ENCODE data around the gene PODXL.
A peak's percentile ranks its signal among the peaks of the same experiment; 100 is the strongest.

Gene PODXL

GRCh38 chr7:131530137-131530536 lies 26.3 kb downstream of the PODXL start (continued):
- TF ChIP-seq PRDM2 (tag by site-specific recombination; IDR thresholded peaks at IDR 0.05; ENCODE audit: borderline replicate concordance) = no peak
- no peak for TF ChIP-seq ZNF571 (tag by site-specific recombination; IDR thresholded peaks at IDR 0.05)
- TF ChIP-seq ZNF416 (tag by site-specific recombination; IDR thresholded peaks at IDR 0.05) = no peak
- TF ChIP-seq SP3 (tag by site-specific recombination; IDR thresholded peaks at IDR 0.05) = no peak
- no peak for TF ChIP-seq ZNF324 (tag by site-specific recombination; IDR thresholded peaks at IDR 0.05)

- H3K36me3 ChIP-seq (ENCODE audit: control insufficient read depth in 2 of 2, insufficient read depth in 1 of 2, low read length in 2 of 2) = no peaks in the 10 kb centered on the region
- POLR2A ChIA-PET = no interaction called here
Measured at GRCh38 chr7:131529617-131530016, 26.8 kb downstream of the PODXL start.

GRCh38 chr7:131529179-131529578 lies 27.2 kb downstream of the PODXL start:
- no peak for TF ChIP-seq ZNF664 (tag by site-specific recombination; IDR thresholded peaks at IDR 0.05)
- TF ChIP-seq GLIS1 (tag by site-specific recombination; IDR thresholded peaks at IDR 0.05) = peak; percentile 61
- TF ChIP-seq ZNF521 (tag by site-specific recombination; IDR thresholded peaks at IDR 0.05) = no peak
- POLR2A ChIA-PET = no interaction called here
- no peaks in the 10 kb centered on the region for H3K36me3 ChIP-seq (ENCODE audit: control insufficient read depth in 2 of 2, insufficient read depth in 1 of 2, low read length in 2 of 2)
- no peak overlapping the region for H3K4me3 ChIP-seq (ENCODE audit: low read depth, low read length)
- CTCF ChIA-PET = no interaction called here
- H3K4me1 ChIP-seq (ENCODE audit: control insufficient read depth, insufficient read depth, low read length) = no peaks in the 10 kb centered on the region
- H3K9me3 ChIP-seq (ENCODE audit: control insufficient read depth, insufficient read depth, low read depth, low read length) = no peaks in the 10 kb centered on the region
- no peak overlapping the region for H3K27ac ChIP-seq (ENCODE audit: extremely low read depth, low read depth, low read length)

More at GRCh38 chr7:131529617-131530016, 26.8 kb downstream of the PODXL start:
- Histone ChIP-seq H3K27ac (ENCODE audit: extremely low read depth, low read depth, low read length) (no peak overlapping the region), H3K9me3 (ENCODE audit: control insufficient read depth, insufficient read depth, low read depth, low read length) (no peaks in the 10 kb centered on the region), H3K4me3 (ENCODE audit: low read depth, low read length) (no peak overlapping the region), H3K4me1 (ENCODE audit: control insufficient read depth, insufficient read depth, low read length) (no peaks in the 10 kb centered on the region)
- TF ChIP-seq ZNF423 (tag by site-specific recombination; IDR thresholded peaks at IDR 0.05) (no peak), ZNF830 (tag by site-specific recombination; IDR thresholded peaks at IDR 0.05; ENCODE audit: low read depth) (no peak), MYNN (tag by site-specific recombination; IDR thresholded peaks at IDR 0.05; ENCODE audit: borderline replicate concordance) (no peak), ZNF792 (tag by site-specific recombination; IDR thresholded peaks at IDR 0.05) (no peak), HIC1 (tag by site-specific recombination; IDR thresholded peaks at IDR 0.05) (no peak), ZNF146 (tag by site-specific recombination; IDR thresholded peaks at IDR 0.05) (no peak), KLF8 (tag by site-specific recombination; IDR thresholded peaks at IDR 0.05) (no peak), ZNF394 (tag by site-specific recombination; IDR thresholded peaks at IDR 0.05; ENCODE audit: borderline replicate concordance) (no peak), ZNF488 (tag by site-specific recombination; IDR thresholded peaks at IDR 0.05) (no peak)
- CTCF ChIA-PET = no interaction called here
